GM12878 (cell line): Measurements from ENCODE around the gene IGFALS. TPM values are rescaled to one million over a fixed set of nuclear protein-coding genes. Genes with fewer than 3 reads are reported as not detected.

Source experiments
- ATAC-seq: fragments of 200-7000 bp; cut with Tn5 transposase; 3 replicates; pipeline ENCODE4 v1.9.1; 2020; ENCODE audit warnings: mild to moderate bottlenecking, moderate library complexity
- BruUV-seq: library from RNA; stranded (reverse); fragments of 400-500 nt; replicated peaks from 2 replicates; lab custom pipeline; 2021; lab: Mats Ljungman, UMichigan
- CTCF ChIA-PET: fragments of 300-600 bp; sonication (Branson Sonifier 250); formaldehyde crosslinking; extraction: SDS; loops from one replicate; lab custom pipeline; 2021; ENCODE audit warnings: inconsistent platforms; lab: Yijun Ruan, JAX
- POLR2A ChIA-PET: fragments of 350-600 bp; formaldehyde crosslinking; extraction: SDS; loops from one replicate; lab custom pipeline; 2021; ENCODE audit warnings: inconsistent platforms; lab: Charles Lee
- RAD21 ChIA-PET: fragments of 300-600 bp; sonication (Branson Sonifier 250); formaldehyde crosslinking; loops from one replicate; lab custom pipeline; 2023; ENCODE audit warnings: antibody characterized with exemption; ENCODE audit not compliant: unreplicated experiment; lab: Charles Lee
- SMC1A ChIA-PET: fragments of 300-600 bp; sonication (Branson Sonifier 250); formaldehyde crosslinking; loops from one replicate; lab custom pipeline; 2023; ENCODE audit not compliant: unreplicated experiment, uncharacterized antibody; lab: Charles Lee
- DNase-seq: peaks from one replicate; pipeline ENCODE4 v3.0.0-alpha.2; 2011; ENCODE audit warnings: low read depth, low spot score
- FAIRE-seq: peaks from 3 replicates; lab custom pipeline; 2011; peaks lifted over from hg19 to GRCh38; lab: Jason Lieb, UNC
- H2AFZ ChIP-seq: 2 replicates; pipeline ENCODE4 v1.6.0; 2011; ENCODE audit warnings: low read depth, low read length, control low read depth; ENCODE audit not compliant: control insufficient read depth
- H3K27ac ChIP-seq: 2 replicates; pipeline ENCODE4 v1.5.1; 2011; ENCODE audit warnings: control low read depth; ENCODE audit not compliant: control insufficient read depth, insufficient read depth
- H3K27me3 ChIP-seq, 2 experiments: replicated peaks in 1 of 2; 2 replicates each; pipeline versions ENCODE4 v1.6.0 to v1.6.1; 2011; ENCODE audit warnings: low read length in 1 of 2; ENCODE audit not compliant: control insufficient read depth in 2 of 2, insufficient read depth in 2 of 2
- H3K36me3 ChIP-seq, 2 experiments: 2 replicates each; pipeline ENCODE4 v1.5.1; 2011; ENCODE audit warnings: low read length in 1 of 2; ENCODE audit not compliant: control insufficient read depth in 2 of 2, insufficient read depth in 2 of 2
- H3K4me1 ChIP-seq: 2 replicates; pipeline ENCODE4 v1.6.1; 2011; ENCODE audit warnings: mild to moderate bottlenecking, low read length, moderate library complexity, mixed read lengths; ENCODE audit not compliant: control insufficient read depth, insufficient read depth
- H3K4me2 ChIP-seq: 2 replicates; pipeline ENCODE4 v1.6.0; 2011; ENCODE audit warnings: control low read depth; ENCODE audit not compliant: control insufficient read depth, insufficient read depth
- H3K4me3 ChIP-seq: fragments of 200-600 bp; sonication (generic); 2 replicates; pipeline ENCODE4 v1.5.1; 2016
- H3K79me2 ChIP-seq: 2 replicates; pipeline ENCODE4 v1.6.0; 2011; ENCODE audit warnings: low read length; ENCODE audit not compliant: control insufficient read depth, insufficient read depth
- H3K9ac ChIP-seq: 2 replicates; pipeline ENCODE4 v1.8.0; 2011; ENCODE audit warnings: low read length, control low read depth, mixed read lengths; ENCODE audit not compliant: control insufficient read depth, insufficient read depth
- H3K9me3 ChIP-seq: replicated peaks from 3 replicates; pipeline ENCODE4 v1.5.1; 2011; ENCODE audit warnings: mild to moderate bottlenecking, low read length; ENCODE audit not compliant: control insufficient read depth, insufficient read depth
- H4K20me1 ChIP-seq: 2 replicates; pipeline ENCODE4 v1.6.0; 2011; ENCODE audit not compliant: control insufficient read depth, insufficient read depth
- ATF7 ChIP-seq: fragments of 450-650 bp; IDR thresholded peaks from 2 replicates; pipeline ENCODE4 v1.6.1; 2016; ENCODE audit warnings: low read depth, mild to moderate bottlenecking
- MAX ChIP-seq: IDR thresholded peaks from 2 replicates; pipeline ENCODE4 v1.6.1; 2012; ENCODE audit warnings: low read depth, low read length, improper control_type of control experiment
- NBN ChIP-seq: fragments of 450-650 bp; IDR thresholded peaks from 2 replicates; pipeline ENCODE4 v1.6.1; 2016
- NR2C2 ChIP-seq: IDR thresholded peaks from 2 replicates; pipeline ENCODE4 v1.6.1; 2011; ENCODE audit warnings: borderline replicate concordance, low read depth; ENCODE audit not compliant: control insufficient read depth, insufficient read length
- POLR2A ChIP-seq: IDR thresholded peaks from 2 replicates; pipeline ENCODE4 v1.6.1; 2011; ENCODE audit warnings: low read depth, mild to moderate bottlenecking, low read length
- POLR2AphosphoS5 ChIP-seq: IDR thresholded peaks from 2 replicates; pipeline ENCODE4 v1.6.1; 2011; ENCODE audit warnings: mild to moderate bottlenecking, low read length, inconsistent platforms
- SIN3A ChIP-seq: IDR thresholded peaks from 2 replicates; pipeline ENCODE4 v1.6.1; 2012; ENCODE audit warnings: low read depth, low read length, improper control_type of control experiment
- STAT3 ChIP-seq: IDR thresholded peaks from 2 replicates; pipeline ENCODE4 v1.6.1; 2011; ENCODE audit warnings: low read depth, low read length, improper control_type of control experiment
- SUPT20H ChIP-seq: IDR thresholded peaks from 2 replicates; pipeline ENCODE4 v1.6.1; 2011; ENCODE audit warnings: low read depth, mild to moderate bottlenecking, low read length, moderate library complexity, borderline replicate concordance; ENCODE audit not compliant: control insufficient read depth
- TCF12 ChIP-seq: IDR thresholded peaks from 2 replicates; pipeline ENCODE4 v1.6.1; 2011; ENCODE audit warnings: low read depth, mild to moderate bottlenecking, low read length
- ZBED1 ChIP-seq: IDR thresholded peaks from 2 replicates; pipeline ENCODE4 v1.6.1; 2016; ENCODE audit warnings: borderline replicate concordance
- WGBS: methylation state at CpG from one replicate; pipeline ENCODE4 v1.1.6; 2016; ENCODE audit warnings: low lambda C conversion rate; ENCODE audit not compliant: insufficient replicate concordance, insufficient coverage; ENCODE audit errors: missing lambda C conversion rate; 5-methylcytosine and 5-hydroxymethylcytosine counted together
- in situ Hi-C: fragments of 300-500 bp; cut with MboI; formaldehyde crosslinking; loops from 9 replicates; pipeline ENCODE4 v1.14.3; 2018; ENCODE audit warnings: mixed read lengths
- intact Hi-C: fragments of 100-400 bp; cut with micrococcal nuclease; formaldehyde crosslinking; loops from one replicate; pipeline ENCODE4 v1.14.2; 2022; ENCODE audit not compliant: unreplicated experiment
- polyA plus RNA-seq, 11 experiments: library from polyadenylated mRNA; depleted of rRNA in 4 of 11; unstranded in 6 of 11; stranded (reverse) in 5 of 11; fragments of >200 nt; fragmentation: Nextera tagmentation in 4 of 11; fragmentation: Illumina TruSeq in 1 of 11; extraction: Ambion mirVana in 4 of 11; extraction: Trizol in 1 of 11; gene quantifications; 1 replicate in 1 of 11; 2 replicates in 10 of 11; pipeline versions ENCODE4 v1.2.1 to v1.2.3, GENCODE V29; 2011 to 2016; ENCODE audit warnings: inconsistent platforms in 2 of 11, missing spikeins in 2 of 11, low read depth in 1 of 11
- total RNA-seq, 4 experiments: library from RNA; depleted of rRNA in 3 of 4; stranded (reverse); fragments of >200 nt in 3 of 4; fragmentation: Illumina TruSeq in 1 of 4; extraction: Trizol in 1 of 4; gene quantifications; 2 replicates each; pipeline versions ENCODE4 v1.2.1 to v1.2.3, GENCODE V29; 2013 to 2021

Gene IGFALS
- total and polyA plus RNA-seq, 10 of the 15 experiments (the other 5 are each of a cell fraction or from before 2014, with no cell fraction given), result 0.04 to 0.11 TPM; not detected in 8

DNA sequence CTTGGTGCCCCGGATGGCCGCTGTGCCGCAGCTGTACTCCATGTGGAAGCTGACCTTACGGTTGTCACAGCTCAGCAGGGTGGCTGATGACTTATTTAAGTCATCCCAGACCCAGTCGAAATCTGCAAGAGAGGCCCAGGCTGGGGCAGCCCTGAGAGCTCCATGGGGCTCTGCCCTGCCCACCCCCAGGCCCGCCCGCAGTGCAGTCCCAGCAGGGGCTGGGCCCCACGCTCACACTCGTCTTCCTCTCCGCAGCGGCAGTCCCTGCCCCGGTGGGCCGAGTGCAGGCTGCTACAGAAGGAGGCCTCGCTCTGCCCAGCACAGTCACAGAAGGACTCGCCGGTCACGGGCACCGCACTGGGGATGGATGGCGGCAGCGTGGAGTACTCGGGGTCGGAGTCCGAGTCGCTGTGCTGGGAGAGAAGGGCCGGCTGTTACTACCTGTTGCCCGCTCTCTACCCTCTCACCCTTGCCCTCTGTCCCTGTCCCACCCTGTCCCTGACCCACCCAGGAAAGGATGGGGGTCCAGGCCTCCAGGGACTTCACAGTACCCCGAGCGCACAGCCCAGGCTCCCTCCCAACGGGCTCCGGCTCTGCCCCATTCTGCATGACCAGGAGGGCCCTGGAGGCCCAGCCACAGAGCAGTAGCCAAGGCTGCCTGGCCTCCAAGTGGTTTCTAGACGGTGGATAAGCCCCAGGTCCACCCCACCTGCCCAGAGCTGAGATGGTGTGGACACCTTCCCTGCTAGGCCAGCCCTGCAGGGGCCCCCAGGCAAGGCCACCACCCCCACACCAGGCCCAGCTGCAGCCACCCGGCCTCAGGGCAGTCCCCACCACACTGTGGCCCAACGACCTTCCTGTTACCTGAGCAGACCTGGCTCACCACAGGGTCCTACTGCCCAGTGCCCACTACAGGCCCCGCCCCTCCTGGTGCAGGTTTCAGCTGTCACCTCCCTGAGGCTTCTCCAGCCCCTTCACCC is 15.0 kb downstream of the IGFALS start:
- H3K27me3 ChIP-seq, result no peaks in the 10 kb centered on the region
- WGBS, result 80% methylated on average over 32 of the region's 34 CpGs
- FAIRE-seq, result no peak
- no peak overlapping the region for H3K4me3 ChIP-seq
- in situ Hi-C loops, result no loop called here
- H3K9me3 ChIP-seq, result no peaks in the 10 kb centered on the region
- no TSS peak for BruUV-seq
- TF ChIP-seq POLR2A, result peak; percentile 32
- TF ChIP-seq TCF12, result no peak
- DNase-seq, result no peak
- peaks cover 16% of the 10 kb centered on the region for H3K79me2 ChIP-seq
- no peak overlapping the region for H3K27ac ChIP-seq
- SMC1A ChIA-PET, result no interaction called here
- H3K4me1 ChIP-seq, result peaks cover 17% of the 10 kb centered on the region
- CTCF ChIA-PET, result no interaction called here
- peaks cover 3 to 8% of the 10 kb centered on the region in 2 experiments; a peak in 3 of 4 replicates for H3K36me3 ChIP-seq
- no peak overlapping the region for H3K9ac ChIP-seq
- RAD21 ChIA-PET, result no interaction called here
- no peak overlapping the region for H3K4me2 ChIP-seq
- ATAC-seq, result no peak
- no peaks in the 10 kb centered on the region for H4K20me1 ChIP-seq
- POLR2A ChIA-PET, result interaction anchor here (1.2 kb wide), 1 partner anchor 73 kb away, joined by 3 read pairs; the partner anchor contains the start of gene MAPK8IP3
- H2AFZ ChIP-seq, result no peak overlapping the region
- intact Hi-C loops, result no loop called here

- intact Hi-C loops, result no loop called here
- no peak overlapping the region for H3K27ac ChIP-seq
- ChIA-PET RAD21 (no interaction called here), POLR2A (no interaction called here), SMC1A (no interaction called here), CTCF (no interaction called here)
- in situ Hi-C loops, result no loop called here
- no TSS peak for BruUV-seq
- H3K4me3 ChIP-seq, result no peak overlapping the region
- ATAC-seq, result no peak
- no peak for DNase-seq
- no peak overlapping the region for H3K9ac ChIP-seq
- H3K36me3 ChIP-seq, result peaks cover 3 to 8% of the 10 kb centered on the region in 2 experiments; a peak in 3 of 4 replicates
- no peak for TF ChIP-seq MAX
- peak; percentile 62 for TF ChIP-seq POLR2A
- no peak for TF ChIP-seq ZBED1
- no peak for TF ChIP-seq NBN
- TF ChIP-seq ATF7, result no peak
- peak; percentile 45; the same call in 1 of the 2 replicates for TF ChIP-seq POLR2AphosphoS5
- TF ChIP-seq SUPT20H, result no peak
- TF ChIP-seq SIN3A, result no peak
- TF ChIP-seq NR2C2, result no peak
- no peak for TF ChIP-seq STAT3
- FAIRE-seq, result no peak
- no peak overlapping the region for H3K4me2 ChIP-seq
- H3K27me3 ChIP-seq, result no peaks in the 10 kb centered on the region
- no peak overlapping the region for H2AFZ ChIP-seq
- peaks cover 22% of the 10 kb centered on the region for H3K79me2 ChIP-seq
- H4K20me1 ChIP-seq, result no peaks in the 10 kb centered on the region
- WGBS, result 68% methylated on average over 36 of the region's 36 CpGs
- no peaks in the 10 kb centered on the region for H3K9me3 ChIP-seq
- H3K4me1 ChIP-seq, result peaks cover 17% of the 10 kb centered on the region
Observed at GRCh38 chr16:1777375-1778199, 15.9 kb downstream of the IGFALS start.
